Activated naive CD4-positive, alpha-beta T cell treated with anti-CD3 and anti-CD28 coated beads, Interleukin-2, amount 50 U/mL, for 72 hours (primary cell): Measurements from ENCODE around the gene MYRIP. TPM values are rescaled to one million over a fixed set of nuclear protein-coding genes. Genes with fewer than 3 reads are reported as not detected.

Source experiments
- ATAC-seq, 2 donors: fragments of 150-1000 bp; cut with Tn5 transposase; 2 replicates each; pipeline ENCODE4 v1.10.0; 2021; ENCODE audit warnings: mild to moderate bottlenecking in 2 of 2, moderate library complexity in 2 of 2
- DNase-seq, 2 donors: peaks; one replicate each; pipeline ENCODE4 v3.0.0; 2021 to 2022; ENCODE audit warnings: low spot score in 2 of 2
- H3K27ac Mint-ChIP-seq, 2 donors: one replicate each; pipeline ENCODE4 v1.8.0; 2022; ENCODE audit warnings: mild to moderate bottlenecking in 2 of 2, mixed read lengths in 2 of 2
- H3K36me3 Mint-ChIP-seq, 2 donors: one replicate each; pipeline ENCODE4 v1.8.0; 2022; ENCODE audit warnings: mixed read lengths in 2 of 2
- H3K9me3 Mint-ChIP-seq, 2 donors: one replicate each; pipeline ENCODE4 v1.8.0; 2022; ENCODE audit warnings: mixed read lengths in 2 of 2
- total RNA-seq, 2 donors: library from RNA; stranded (reverse); gene quantifications; one replicate each; pipeline ENCODE4 v1.2.3, GENCODE V29; 2022

MYRIP gene
- total RNA-seq, 2 donors from 2014 or later: not detected

GRCh38 chr3:40098261-40098759, 288.9 kb downstream of the MYRIP start:
- Mint-ChIP-seq H3K27ac (no peak overlapping the region), H3K9me3 (peaks cover 4 to 8% of the 10 kb centered on the region in 2 donors), H3K36me3 (no peaks in the 10 kb centered on the region)
- DNase-seq (no peak), ATAC-seq (no peak)

DNA sequence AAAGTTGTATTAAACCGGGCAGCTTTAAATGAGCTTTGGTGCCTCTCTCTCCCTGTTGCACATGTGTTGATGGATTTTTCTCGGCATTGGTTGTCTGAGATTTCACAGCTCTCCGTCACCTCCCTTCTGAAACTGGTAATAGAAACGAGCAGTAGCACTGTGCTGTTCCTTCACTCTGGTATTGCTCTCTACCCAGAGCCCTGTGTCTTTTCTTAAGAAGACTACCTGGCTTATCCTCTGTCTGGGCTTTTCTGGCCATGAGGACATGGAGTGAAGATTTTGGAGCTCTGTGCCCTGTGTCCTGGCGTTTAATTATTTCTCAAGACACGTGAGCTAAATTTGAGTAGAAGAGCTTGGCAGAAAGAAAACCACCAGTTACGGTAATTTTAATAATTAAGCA, 290.5 kb downstream of the MYRIP start:
- H3K36me3 Mint-ChIP-seq: no peaks in the 10 kb centered on the region
- H3K9me3 Mint-ChIP-seq: peaks cover 4 to 8% of the 10 kb centered on the region in 2 donors
- no peak for ATAC-seq
- no peak overlapping the region for H3K27ac Mint-ChIP-seq
- no peak for DNase-seq

GRCh38 chr3:40102182-40102581, 292.8 kb downstream of the MYRIP start:
- Mint-ChIP-seq H3K27ac (no peak overlapping the region), H3K9me3 (peaks cover 4 to 8% of the 10 kb centered on the region in 2 donors), H3K36me3 (no peaks in the 10 kb centered on the region)
- ATAC-seq: no peak
- no peak for DNase-seq

DNA sequence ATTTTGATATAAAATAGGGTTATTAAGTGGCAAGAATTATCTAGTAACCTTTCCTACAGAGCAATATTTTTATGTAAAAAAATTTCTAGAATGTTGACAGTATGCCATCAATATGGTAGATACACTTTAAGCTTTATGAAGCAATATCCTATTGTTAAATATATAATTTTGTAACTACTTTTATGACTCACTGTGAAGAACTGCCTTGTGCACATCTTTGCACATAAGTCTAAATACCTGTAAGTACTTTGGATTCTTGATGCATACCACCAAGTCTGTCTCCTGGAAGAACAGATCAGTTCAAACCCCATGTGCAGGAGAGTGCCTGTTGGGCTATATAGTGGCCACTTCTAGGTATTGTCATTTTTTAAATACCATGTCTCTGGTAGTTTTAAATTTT, 294.4 kb downstream of the MYRIP start:
- ATAC-seq (no peak), DNase-seq (no peak)
- H3K27ac Mint-ChIP-seq: no peak overlapping the region
- peaks cover 4 to 8% of the 10 kb centered on the region in 2 donors for H3K9me3 Mint-ChIP-seq
- H3K36me3 Mint-ChIP-seq: no peaks in the 10 kb centered on the region

- Mint-ChIP-seq H3K9me3 (peaks cover 4 to 8% of the 10 kb centered on the region in 2 donors), H3K27ac (no peak overlapping the region), H3K36me3 (no peaks in the 10 kb centered on the region)
- DNase-seq (no peak), ATAC-seq (no peak)
Measured at GRCh38 chr3:40104441-40104840, 295.0 kb downstream of the MYRIP start.

DNA sequence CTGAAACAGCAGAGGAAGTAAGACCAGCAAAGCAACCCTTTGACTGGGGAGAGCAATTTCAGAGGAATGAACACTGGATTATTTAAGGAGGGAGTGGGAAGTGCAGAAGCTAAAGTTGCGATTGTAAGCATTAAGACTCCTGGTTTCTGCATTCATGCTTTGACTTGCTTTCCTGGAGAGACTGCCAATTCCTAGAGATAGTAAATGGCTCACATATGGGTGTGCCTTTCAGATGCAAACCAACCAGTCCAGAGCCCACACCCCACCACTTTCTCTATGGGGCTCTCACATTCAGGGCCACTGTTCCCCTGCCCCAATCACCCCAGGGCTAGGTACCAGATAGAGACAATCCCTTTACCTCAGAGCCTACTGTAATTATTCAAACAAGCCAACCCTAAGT, 299.2 kb downstream of the MYRIP start:
- ATAC-seq: no peak
- H3K9me3 Mint-ChIP-seq: no peaks in the 10 kb centered on the region

GRCh38 chr3:40109641-40110490, 300.5 kb downstream of the MYRIP start:
- Mint-ChIP-seq H3K27ac (no peak overlapping the region), H3K36me3 (no peaks in the 10 kb centered on the region), H3K9me3 (no peaks in the 10 kb centered on the region)
- ATAC-seq: no peak
- no peak for DNase-seq

More for the DNA sequence above, 299.2 kb downstream of the MYRIP start:
- no peak for DNase-seq
- H3K36me3 Mint-ChIP-seq: no peaks in the 10 kb centered on the region
- no peak overlapping the region for H3K27ac Mint-ChIP-seq

- Mint-ChIP-seq H3K9me3 (no peaks in the 10 kb centered on the region), H3K27ac (no peak overlapping the region), H3K36me3 (no peaks in the 10 kb centered on the region)
- ATAC-seq (no peak), DNase-seq (no peak)
Measured at GRCh38 chr3:40116478-40117177, 307.2 kb downstream of the MYRIP start.

DNA sequence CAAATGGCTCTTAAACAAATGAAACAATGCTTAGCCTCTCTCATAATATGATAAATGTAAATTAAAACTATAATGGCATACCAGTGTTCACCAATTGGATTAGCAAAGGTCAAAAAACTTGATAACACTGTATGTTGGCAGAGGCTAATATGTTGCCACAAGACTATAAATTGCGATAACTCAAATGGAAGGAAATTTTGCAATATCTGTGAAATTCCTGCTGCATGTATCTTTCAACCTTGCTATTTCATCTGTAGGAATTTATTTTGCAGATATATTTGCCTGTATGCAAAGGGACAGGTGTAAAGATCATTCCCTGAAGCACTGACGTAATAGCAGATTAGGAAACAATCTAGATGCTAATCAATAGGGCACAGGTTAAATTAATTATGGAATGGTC, 308.7 kb downstream of the MYRIP start:
- no peak for DNase-seq
- ATAC-seq: no peak
- Mint-ChIP-seq H3K27ac (no peak overlapping the region), H3K9me3 (no peaks in the 10 kb centered on the region), H3K36me3 (no peaks in the 10 kb centered on the region)

DNA sequence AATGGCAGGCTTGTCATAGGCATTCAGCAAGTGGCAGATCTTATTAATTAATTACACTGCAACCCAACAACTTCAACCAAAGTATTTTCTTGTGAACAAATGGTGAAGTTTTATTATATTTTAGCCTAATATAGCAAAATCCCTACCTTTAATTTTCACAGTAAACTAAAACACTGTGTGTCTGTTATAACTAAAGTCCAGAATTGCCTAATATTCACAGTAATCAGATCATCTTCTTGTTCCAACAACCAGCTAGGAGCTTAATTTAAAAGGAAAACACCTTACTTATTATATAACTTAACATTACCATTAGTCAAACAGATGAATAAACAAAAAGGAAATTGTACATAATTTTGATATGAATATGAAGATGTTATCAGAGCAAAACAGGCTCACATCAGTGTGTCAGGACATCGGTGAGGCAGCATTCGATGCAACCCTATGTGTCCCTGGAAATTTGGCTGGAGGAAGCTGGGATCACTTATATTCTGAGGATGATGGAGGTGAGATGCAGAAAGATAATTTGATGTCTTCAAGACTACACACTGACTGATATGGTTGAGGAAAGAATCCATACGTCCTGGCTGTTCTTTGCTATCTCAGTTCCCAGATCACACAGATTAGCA, 310.8 kb downstream of the MYRIP start:
- no peaks in the 10 kb centered on the region for H3K36me3 Mint-ChIP-seq
- H3K9me3 Mint-ChIP-seq: no peaks in the 10 kb centered on the region
- no peak overlapping the region for H3K27ac Mint-ChIP-seq
- DNase-seq: no peak
- ATAC-seq: no peak

DNA sequence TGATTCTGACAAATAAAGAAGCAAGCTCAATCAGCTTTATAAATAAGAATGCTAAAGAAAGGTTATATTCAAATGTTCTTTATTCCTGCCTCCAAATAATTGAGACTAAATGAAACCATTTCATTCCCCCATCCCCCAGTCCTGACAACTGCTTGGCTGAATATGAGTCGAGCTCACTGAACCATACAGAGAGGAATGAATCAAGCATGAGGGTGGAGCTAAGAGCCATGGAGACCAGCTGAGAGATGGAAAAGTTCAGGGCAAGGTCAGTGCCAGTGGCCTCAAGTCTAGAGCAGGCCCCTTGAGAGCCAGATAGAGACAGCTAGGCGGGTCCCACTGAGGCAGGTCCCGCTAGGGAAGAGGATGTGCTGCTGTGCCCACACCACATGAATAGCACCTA, 311.4 kb downstream of the MYRIP start:
- no peak for DNase-seq
- H3K9me3 Mint-ChIP-seq: no peaks in the 10 kb centered on the region
- H3K36me3 Mint-ChIP-seq: no peaks in the 10 kb centered on the region
- no peak for ATAC-seq
- no peak overlapping the region for H3K27ac Mint-ChIP-seq

DNA sequence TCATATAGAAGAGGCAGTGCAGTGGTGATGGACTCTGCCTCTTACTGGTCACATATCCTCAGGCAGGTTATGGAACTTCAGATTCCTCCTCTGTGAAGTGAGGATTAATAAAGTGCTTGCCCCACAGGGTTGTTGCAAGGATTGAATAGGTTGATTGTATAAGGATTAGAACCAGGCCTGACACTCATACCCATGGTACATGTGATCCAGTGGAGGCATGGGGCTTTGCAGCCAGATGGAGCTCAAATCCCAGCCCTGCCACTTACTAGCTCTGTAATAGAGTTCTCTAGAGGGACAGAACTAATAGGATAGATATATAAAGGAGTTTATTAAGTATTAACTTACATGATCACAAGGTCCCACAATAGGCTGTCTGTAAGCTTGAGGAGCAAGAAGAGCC, 315.5 kb downstream of the MYRIP start:
- DNase-seq (no peak), ATAC-seq (no peak)
- H3K9me3 Mint-ChIP-seq: no peaks in the 10 kb centered on the region
- no peaks in the 10 kb centered on the region for H3K36me3 Mint-ChIP-seq
- H3K27ac Mint-ChIP-seq: no peak overlapping the region

DNA sequence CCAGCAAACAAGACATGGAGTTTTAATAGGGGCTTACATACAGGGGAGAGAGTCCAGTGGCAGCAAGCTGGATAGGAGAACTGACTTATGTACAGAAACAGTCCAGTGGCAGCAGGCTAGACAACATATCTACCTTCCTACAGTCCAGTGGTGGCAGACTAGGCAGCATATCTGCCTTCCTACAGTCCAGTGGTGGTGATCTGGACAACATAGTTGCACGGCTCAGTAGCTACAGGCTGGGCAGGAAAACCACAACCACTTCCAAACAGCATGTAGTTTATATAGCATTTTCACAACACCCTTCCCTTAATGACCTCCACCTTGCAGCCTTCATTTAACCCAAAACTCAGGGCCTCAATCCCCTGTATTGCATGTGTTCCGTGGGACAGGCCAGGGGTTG, 318.8 kb downstream of the MYRIP start:
- DNase-seq (no peak), ATAC-seq (no peak)
- Mint-ChIP-seq H3K9me3 (peaks cover under 1 to 5% of the 10 kb centered on the region in 2 donors), H3K27ac (peak overlapping the region in 1 of 2 donors; percentile 30), H3K36me3 (peaks cover 4 to 6% of the 10 kb centered on the region in 2 donors)

DNA sequence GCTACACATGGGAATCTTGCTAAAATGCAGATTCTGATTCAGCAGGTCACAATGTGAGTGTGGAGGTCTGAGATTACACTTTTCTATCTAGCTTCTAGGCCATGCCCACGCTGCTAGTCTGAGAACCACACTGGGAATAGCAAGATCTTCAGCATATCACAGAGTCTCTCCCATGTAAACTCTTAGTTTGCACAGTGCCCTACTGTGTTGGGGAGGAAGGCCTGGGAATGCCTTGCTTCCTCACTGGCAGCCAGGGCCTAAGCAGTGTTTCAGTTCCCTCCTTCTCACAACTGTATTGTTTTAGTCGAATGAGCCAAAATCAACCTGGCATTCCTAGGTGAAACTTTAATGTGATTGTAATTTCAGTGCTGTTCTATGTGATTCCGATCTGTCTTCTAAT, 320.1 kb downstream of the MYRIP start:
- peaks cover 7 to 11% of the 10 kb centered on the region in 2 donors for H3K9me3 Mint-ChIP-seq
- no peak for ATAC-seq
- no peak for DNase-seq
- peaks cover 10 to 15% of the 10 kb centered on the region in 2 donors for H3K36me3 Mint-ChIP-seq
- peak overlapping the region in 1 of 2 donors; percentile 77 for H3K27ac Mint-ChIP-seq

DNA sequence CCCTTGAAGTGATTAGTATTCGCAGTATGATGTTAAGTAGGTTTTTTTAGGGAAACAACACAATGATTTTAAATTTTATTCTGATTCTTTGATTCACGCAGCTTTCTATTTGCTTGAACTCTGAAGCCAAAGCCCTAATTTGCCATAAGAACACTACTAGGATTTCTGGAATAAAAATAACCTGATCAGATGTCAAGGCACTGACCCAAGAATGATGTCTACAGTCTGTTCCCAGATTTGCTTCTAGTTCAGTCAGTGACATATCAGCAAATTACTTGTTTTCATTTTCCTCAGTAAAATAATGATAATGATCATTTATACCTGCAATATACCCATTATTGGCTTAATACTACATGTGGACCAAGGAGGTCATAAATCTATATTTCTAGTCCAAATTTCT, 320.6 kb downstream of the MYRIP start:
- H3K9me3 Mint-ChIP-seq: peaks cover 7 to 14% of the 10 kb centered on the region in 2 donors
- H3K27ac Mint-ChIP-seq: no peak overlapping the region
- DNase-seq (no peak), ATAC-seq (no peak)
- H3K36me3 Mint-ChIP-seq: peaks cover 15% of the 10 kb centered on the region in 2 donors

GRCh38 chr3:40130721-40131120, 321.3 kb downstream of the MYRIP start:
- Mint-ChIP-seq H3K36me3 (peaks cover 15 to 19% of the 10 kb centered on the region in 2 donors), H3K9me3 (peaks cover 7 to 18% of the 10 kb centered on the region in 2 donors), H3K27ac (no peak overlapping the region)
- ATAC-seq (no peak), DNase-seq (no peak)
